Hypothalamus (tissue), 51 donors: Measurements from ENCODE around the gene CD276.
A peak's percentile ranks its signal among the peaks of the same experiment; 100 is the strongest.

Experiments
- DNase-seq, 51 donors: peaks; one replicate each; lab custom pipeline; 2025; lab: John Stamatoyannopoulos, UW

CD276 gene

DNA sequence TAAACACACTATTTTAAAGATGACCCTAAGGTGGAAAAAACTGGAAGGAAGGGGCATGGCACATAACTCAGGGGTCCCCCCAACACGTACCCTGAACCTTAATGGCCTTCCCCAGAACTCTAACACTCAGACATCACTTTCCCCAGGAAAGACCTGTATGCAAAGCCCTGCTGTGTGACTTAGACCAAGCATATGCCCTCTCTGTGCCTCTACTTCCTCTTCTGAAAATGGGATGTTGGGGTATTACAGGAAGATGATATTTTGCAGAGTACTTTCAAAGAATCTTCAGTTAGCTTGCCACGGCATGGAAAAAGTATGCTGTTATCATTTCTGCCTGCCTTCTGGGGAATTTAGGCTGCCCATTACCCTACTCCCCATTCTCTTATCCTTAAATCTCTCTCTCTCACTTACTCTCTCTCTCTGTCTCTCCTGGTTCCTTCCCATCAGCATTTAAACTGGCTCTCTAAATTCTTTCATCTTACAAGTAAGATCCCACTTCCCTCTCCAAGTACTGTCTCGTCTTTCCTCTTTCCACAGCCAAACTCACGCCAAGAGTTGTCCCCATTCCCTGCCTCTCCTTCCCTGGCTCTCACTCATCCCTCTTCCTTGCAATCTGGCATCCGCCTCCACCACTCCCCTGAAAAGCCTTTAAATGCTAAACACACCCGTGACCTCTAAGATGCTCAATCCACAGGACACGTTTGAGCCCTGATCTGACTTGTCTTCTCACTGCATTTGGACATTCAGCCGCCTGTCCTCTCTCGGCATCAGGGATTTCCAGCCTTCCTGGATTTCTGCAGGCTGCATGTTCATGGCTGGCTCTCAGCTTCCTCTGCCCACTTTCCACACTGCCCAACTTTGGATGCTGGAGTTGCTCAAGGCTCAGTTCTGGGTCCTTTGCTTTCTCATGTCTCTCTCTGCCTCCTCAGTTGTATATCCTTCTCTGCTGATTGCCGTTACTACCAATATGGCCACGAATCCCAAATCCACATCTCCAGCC, 76.4 kb downstream of the CD276 start:
- no peak for DNase-seq

DNA sequence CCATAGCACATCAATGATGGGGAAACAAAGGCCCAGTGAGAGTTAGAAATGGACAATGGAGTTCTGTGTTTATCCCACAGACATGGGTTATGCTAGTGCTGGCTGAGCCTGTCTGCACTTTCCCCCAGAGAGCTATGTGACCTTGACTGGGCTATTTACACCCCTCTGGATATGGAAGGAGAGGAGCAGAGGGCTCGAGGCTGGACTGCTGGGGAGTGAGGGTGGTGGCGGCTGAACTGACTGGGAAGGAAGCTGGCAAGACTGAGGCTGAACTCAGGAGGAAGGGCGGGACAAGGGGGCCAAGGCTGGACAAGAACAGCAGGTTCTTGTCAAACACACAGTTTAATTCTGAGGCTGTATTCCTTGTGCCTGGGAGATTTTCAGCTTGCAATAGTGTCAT, 79.7 kb downstream of the CD276 start:
- peak in 4 of 51 donors; percentile 8 to 34 (median 20) for DNase-seq
